Measurements from ENCODE around the gene PSMD8.

GRCh38 chr19:38411041-38411712 is 36.8 kb downstream of the PSMD8 start:
- no peak for TF ChIP-seq CTCF (IDR thresholded peaks at IDR 0.05)
- TF ChIP-seq POLR2A (IDR thresholded peaks at IDR 0.05), result no peak
- no peak for TF ChIP-seq EP300 (IDR thresholded peaks at IDR 0.05)
